CD4-positive, CD25-positive, alpha-beta regulatory T cell (primary cell): ENCODE results near the gene MDN1. TPM values are rescaled to one million over a fixed set of nuclear protein-coding genes. Genes with fewer than 3 reads are reported as not detected.

Source experiments
- ATAC-seq, 2 donors: fragments of 150-1000 bp; cut with Tn5 transposase; one replicate each; pipeline ENCODE4 v1.10.0; 2021; ENCODE audit warnings: low read depth in 2 of 2, moderate number of reproducible peaks in 2 of 2, moderate library complexity in 1 of 2
- DNase-seq, 3 donors: peaks; one replicate each; pipeline versions ENCODE4 v3.0.0 to v3.0.0-alpha.2; 2012 to 2022; ENCODE audit warnings: mixed read lengths in 1 of 3
- H3K27ac ChIP-seq: one replicate; pipeline ENCODE4 v1.7.0; 2013; ENCODE audit warnings: mild to moderate bottlenecking, low read length; ENCODE audit not compliant: insufficient read depth, poor library complexity, severe bottlenecking
- H3K27me3 ChIP-seq: one replicate; pipeline ENCODE4 v1.7.0; 2013; ENCODE audit warnings: low read length; ENCODE audit not compliant: control insufficient read depth, insufficient read depth
- H3K36me3 ChIP-seq: one replicate; pipeline ENCODE4 v1.7.0; 2013; ENCODE audit warnings: mild to moderate bottlenecking, low read length, moderate library complexity; ENCODE audit not compliant: control insufficient read depth, insufficient read depth
- H3K4me1 ChIP-seq: 2 replicates; pipeline ENCODE4 v1.7.0; 2013; ENCODE audit warnings: mild to moderate bottlenecking, low read length; ENCODE audit not compliant: insufficient read depth, control insufficient read depth, poor library complexity, severe bottlenecking
- H3K4me3 ChIP-seq: one replicate; pipeline ENCODE4 v1.7.0; 2013; ENCODE audit warnings: low read depth, mild to moderate bottlenecking, low read length, moderate library complexity
- H3K9me3 ChIP-seq, 2 experiments: 1 replicate in 1 of 2; 2 replicates in 1 of 2; pipeline ENCODE4 v1.7.0; 2013; ENCODE audit warnings: low read length in 2 of 2, mild to moderate bottlenecking in 1 of 2, moderate library complexity in 1 of 2; ENCODE audit not compliant: control insufficient read depth in 2 of 2
- H3K27ac Mint-ChIP-seq, 3 donors: one replicate each; pipeline ENCODE4 v1.8.0; 2020 to 2022; ENCODE audit warnings: mild to moderate bottlenecking in 3 of 3, mixed read lengths in 3 of 3, moderate library complexity in 2 of 3
- H3K27me3 Mint-ChIP-seq: one replicate; pipeline ENCODE4 v1.8.0; 2022; ENCODE audit warnings: mild to moderate bottlenecking, mixed read lengths
- H3K36me3 Mint-ChIP-seq: one replicate; pipeline ENCODE4 v1.8.0; 2020; ENCODE audit warnings: mixed read lengths
- H3K4me1 Mint-ChIP-seq, 4 donors: one replicate each; pipeline ENCODE4 v1.8.0; 2020 to 2022; ENCODE audit warnings: mixed read lengths in 4 of 4, mild to moderate bottlenecking in 1 of 4
- H3K4me3 Mint-ChIP-seq, 4 donors: one replicate each; pipeline ENCODE4 v1.8.0; 2020 to 2022; ENCODE audit warnings: mild to moderate bottlenecking in 4 of 4, mixed read lengths in 4 of 4, moderate library complexity in 3 of 4
- H3K9me3 Mint-ChIP-seq, 7 donors: one replicate each; pipeline ENCODE4 v1.8.0; 2020 to 2022; ENCODE audit warnings: mixed read lengths in 7 of 7, mild to moderate bottlenecking in 3 of 7, moderate library complexity in 2 of 7
- polyA plus RNA-seq, 4 donors: library from polyadenylated mRNA; unstranded; fragments of 300-500 nt; fragmentation: Illumina TruSeq; gene quantifications; one replicate each; pipeline ENCODE4 v1.2.3, GENCODE V29; 2021
- total RNA-seq: library from RNA; stranded (reverse); gene quantifications from one replicate; pipeline ENCODE4 v1.2.3, GENCODE V29; 2022

MDN1 gene
- total and polyA plus RNA-seq, 5 donors from 2014 or later, result 5.7 to 49.2 (median 6.9) TPM

GRCh38 chr6:89679215-89680120 is 140.1 kb downstream of the MDN1 start:
- ATAC-seq (no peak), DNase-seq (no peak)
- H3K27me3 ChIP-seq, result no peaks in the 10 kb centered on the region
- H3K4me3 ChIP-seq, result no peak overlapping the region
- no peak overlapping the region for H3K4me3 Mint-ChIP-seq
- H3K36me3 ChIP-seq, result peaks cover 89% of the 10 kb centered on the region
- no peaks in the 10 kb centered on the region for H3K9me3 ChIP-seq
- peaks cover 57% of the 10 kb centered on the region for H3K36me3 Mint-ChIP-seq
- peaks cover 0 to 2% (median 0%) of the 10 kb centered on the region in 4 donors for H3K4me1 Mint-ChIP-seq
- no peak overlapping the region for H3K27ac ChIP-seq
- no peaks in the 10 kb centered on the region for H3K27me3 Mint-ChIP-seq
- H3K9me3 Mint-ChIP-seq, result no peaks in the 10 kb centered on the region
- no peak overlapping the region for H3K27ac Mint-ChIP-seq
- H3K4me1 ChIP-seq, result no peaks in the 10 kb centered on the region

GRCh38 chr6:89678531-89678930 is 141.1 kb downstream of the MDN1 start:
- Mint-ChIP-seq H3K4me3 (no peak overlapping the region), H3K27me3 (no peaks in the 10 kb centered on the region), H3K27ac (no peak overlapping the region), H3K4me1 (peaks cover 0 to 2% (median 0%) of the 10 kb centered on the region in 4 donors), H3K36me3 (peaks cover 55% of the 10 kb centered on the region), H3K9me3 (no peaks in the 10 kb centered on the region)
- H3K9me3 ChIP-seq, result no peaks in the 10 kb centered on the region
- H3K27ac ChIP-seq, result no peak overlapping the region
- no peak overlapping the region for H3K4me3 ChIP-seq
- no peaks in the 10 kb centered on the region for H3K4me1 ChIP-seq
- ATAC-seq (no peak), DNase-seq (no peak)
- H3K36me3 ChIP-seq, result peaks cover 91% of the 10 kb centered on the region
- H3K27me3 ChIP-seq, result no peaks in the 10 kb centered on the region

- no peak overlapping the region for H3K4me3 ChIP-seq
- peaks cover 97% of the 10 kb centered on the region for H3K36me3 ChIP-seq
- no peak for DNase-seq
- Mint-ChIP-seq H3K36me3 (peaks cover 60% of the 10 kb centered on the region), H3K27ac (no peak overlapping the region), H3K4me1 (peaks cover 0 to 4% (median 0%) of the 10 kb centered on the region in 4 donors), H3K9me3 (no peaks in the 10 kb centered on the region), H3K4me3 (no peak overlapping the region), H3K27me3 (no peaks in the 10 kb centered on the region)
- no peaks in the 10 kb centered on the region for H3K9me3 ChIP-seq
- no peaks in the 10 kb centered on the region for H3K27me3 ChIP-seq
- no peak overlapping the region for H3K27ac ChIP-seq
- H3K4me1 ChIP-seq, result no peaks in the 10 kb centered on the region
- no peak for ATAC-seq
Observed at GRCh38 chr6:89675949-89676748, 143.4 kb downstream of the MDN1 start.

GRCh38 chr6:89670935-89671565 is 148.5 kb downstream of the MDN1 start:
- Histone ChIP-seq H3K4me3 (no peak overlapping the region), H3K4me1 (no peaks in the 10 kb centered on the region), H3K36me3 (peaks cover 88% of the 10 kb centered on the region), H3K27me3 (no peaks in the 10 kb centered on the region), H3K9me3 (no peaks in the 10 kb centered on the region), H3K27ac (no peak overlapping the region)
- Mint-ChIP-seq H3K27me3 (no peaks in the 10 kb centered on the region), H3K36me3 (peaks cover 64% of the 10 kb centered on the region), H3K9me3 (no peaks in the 10 kb centered on the region), H3K4me3 (no peak overlapping the region), H3K27ac (no peak overlapping the region), H3K4me1 (peaks cover 0 to 2% (median 0%) of the 10 kb centered on the region in 4 donors)
- DNase-seq (no peak), ATAC-seq (no peak)

- no peaks in the 10 kb centered on the region for H3K27me3 Mint-ChIP-seq
- no peaks in the 10 kb centered on the region for H3K27me3 ChIP-seq
- DNase-seq (no peak), ATAC-seq (no peak)
- no peaks in the 10 kb centered on the region for H3K9me3 Mint-ChIP-seq
- no peaks in the 10 kb centered on the region for H3K4me1 ChIP-seq
- peaks cover 55% of the 10 kb centered on the region for H3K36me3 Mint-ChIP-seq
- H3K4me3 ChIP-seq, result no peak overlapping the region
- peaks cover 0 to 5% (median under 1%) of the 10 kb centered on the region in 4 donors for H3K4me1 Mint-ChIP-seq
- H3K9me3 ChIP-seq, result no peaks in the 10 kb centered on the region
- peaks cover 82% of the 10 kb centered on the region for H3K36me3 ChIP-seq
- H3K4me3 Mint-ChIP-seq, result no peak overlapping the region
- H3K27ac Mint-ChIP-seq, result no peak overlapping the region
- no peak overlapping the region for H3K27ac ChIP-seq
Observed at GRCh38 chr6:89669002-89669401, 150.6 kb downstream of the MDN1 start.

GRCh38 chr6:89667872-89668556 is 151.6 kb downstream of the MDN1 start:
- Mint-ChIP-seq H3K27me3 (no peaks in the 10 kb centered on the region), H3K27ac (peak overlapping the region in 1 of 3 donors; percentile 56), H3K4me3 (no peak overlapping the region), H3K9me3 (no peaks in the 10 kb centered on the region), H3K4me1 (peaks cover 0 to 5% (median 0%) of the 10 kb centered on the region in 4 donors), H3K36me3 (peaks cover 58% of the 10 kb centered on the region)
- no peak for DNase-seq
- H3K27me3 ChIP-seq, result no peaks in the 10 kb centered on the region
- peaks cover 77% of the 10 kb centered on the region for H3K36me3 ChIP-seq
- no peak overlapping the region for H3K4me3 ChIP-seq
- no peak for ATAC-seq
- no peak overlapping the region for H3K27ac ChIP-seq
- no peaks in the 10 kb centered on the region for H3K9me3 ChIP-seq
- no peaks in the 10 kb centered on the region for H3K4me1 ChIP-seq

- Mint-ChIP-seq H3K27ac (peak overlapping the region in 2 of 3 donors; percentile 41 to 52), H3K9me3 (no peaks in the 10 kb centered on the region), H3K27me3 (no peaks in the 10 kb centered on the region), H3K36me3 (peaks cover 59% of the 10 kb centered on the region), H3K4me3 (no peak overlapping the region), H3K4me1 (peaks cover 0 to 6% (median 0%) of the 10 kb centered on the region in 4 donors)
- no peak for DNase-seq
- Histone ChIP-seq H3K4me3 (no peak overlapping the region), H3K27ac (no peak overlapping the region), H3K4me1 (no peaks in the 10 kb centered on the region), H3K27me3 (no peaks in the 10 kb centered on the region), H3K9me3 (no peaks in the 10 kb centered on the region), H3K36me3 (peaks cover 81% of the 10 kb centered on the region)
- ATAC-seq, result no peak
Observed at GRCh38 chr6:89662659-89663223, 156.9 kb downstream of the MDN1 start.
